Activated naive CD8-positive, alpha-beta T cell treated with anti-CD3 and anti-CD28 coated beads, Interleukin-2, amount 50 U/mL, for 24 hours (primary cell): ENCODE data around the gene PTPN6.

Source experiments
- ATAC-seq: fragments of 150-1000 bp; cut with Tn5 transposase; one replicate; pipeline ENCODE4 v1.10.0; 2021
- DNase-seq: peaks from one replicate; pipeline ENCODE4 v3.0.0; 2021
- H3K27ac Mint-ChIP-seq: one replicate; pipeline ENCODE4 v1.8.0; 2021; ENCODE audit warnings: mild to moderate bottlenecking, mixed read lengths
- H3K27me3 Mint-ChIP-seq: one replicate; pipeline ENCODE4 v1.8.0; 2021; ENCODE audit warnings: mixed read lengths
- H3K36me3 Mint-ChIP-seq: one replicate; pipeline ENCODE4 v1.8.0; 2021; ENCODE audit warnings: low read depth, mixed read lengths
- H3K4me1 Mint-ChIP-seq: one replicate; pipeline ENCODE4 v1.8.0; 2021; ENCODE audit warnings: mixed read lengths
- H3K4me3 Mint-ChIP-seq: one replicate; pipeline ENCODE4 v1.8.0; 2021; ENCODE audit warnings: mild to moderate bottlenecking, moderate library complexity, mixed read lengths
- H3K9me3 Mint-ChIP-seq: one replicate; pipeline ENCODE4 v1.8.0; 2021; ENCODE audit warnings: mixed read lengths

The PTPN6 gene

DNA sequence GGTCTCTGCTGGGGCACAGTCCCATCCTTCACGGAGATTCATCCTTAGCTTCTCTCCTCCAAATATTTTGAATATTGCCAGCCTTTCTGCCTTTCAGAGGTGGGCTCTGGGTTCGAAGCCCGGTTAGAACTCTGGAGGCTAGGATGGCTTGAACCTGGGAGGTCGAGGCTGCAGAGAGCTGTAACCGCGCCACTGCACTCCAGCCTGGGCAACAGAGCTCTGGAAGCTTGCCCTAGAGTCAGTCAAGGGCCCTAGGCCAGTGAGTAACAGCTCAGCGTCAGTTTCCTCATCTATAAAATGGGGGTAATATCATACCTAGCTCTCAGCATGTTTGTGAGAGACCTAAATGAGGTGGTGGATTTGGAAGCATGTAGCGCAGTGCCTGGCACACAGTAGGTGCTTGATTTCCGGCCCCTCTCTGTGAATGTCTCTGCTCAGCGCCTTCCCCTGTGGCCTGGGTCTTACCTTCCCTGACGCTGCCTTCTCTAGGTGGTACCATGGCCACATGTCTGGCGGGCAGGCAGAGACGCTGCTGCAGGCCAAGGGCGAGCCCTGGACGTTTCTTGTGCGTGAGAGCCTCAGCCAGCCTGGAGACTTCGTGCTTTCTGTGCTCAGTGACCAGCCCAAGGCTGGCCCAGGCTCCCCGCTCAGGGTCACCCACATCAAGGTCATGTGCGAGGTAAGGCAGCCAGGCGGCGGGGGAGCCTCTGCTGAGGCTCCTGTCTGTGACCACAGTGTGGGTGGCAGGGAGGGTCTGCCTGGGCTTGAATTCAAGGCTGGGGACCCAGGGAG is 3.4 kb downstream of the PTPN6 start:
- Mint-ChIP-seq H3K27me3 (peaks cover 5% of the 10 kb centered on the region), H3K27ac (peak overlapping the region; percentile 99), H3K36me3 (peaks cover 76% of the 10 kb centered on the region), H3K9me3 (no peaks in the 10 kb centered on the region), H3K4me3 (peak overlapping the region; percentile 93), H3K4me1 (peaks cover 79% of the 10 kb centered on the region)
- peak; percentile 40 for DNase-seq
- no peak for ATAC-seq

DNA sequence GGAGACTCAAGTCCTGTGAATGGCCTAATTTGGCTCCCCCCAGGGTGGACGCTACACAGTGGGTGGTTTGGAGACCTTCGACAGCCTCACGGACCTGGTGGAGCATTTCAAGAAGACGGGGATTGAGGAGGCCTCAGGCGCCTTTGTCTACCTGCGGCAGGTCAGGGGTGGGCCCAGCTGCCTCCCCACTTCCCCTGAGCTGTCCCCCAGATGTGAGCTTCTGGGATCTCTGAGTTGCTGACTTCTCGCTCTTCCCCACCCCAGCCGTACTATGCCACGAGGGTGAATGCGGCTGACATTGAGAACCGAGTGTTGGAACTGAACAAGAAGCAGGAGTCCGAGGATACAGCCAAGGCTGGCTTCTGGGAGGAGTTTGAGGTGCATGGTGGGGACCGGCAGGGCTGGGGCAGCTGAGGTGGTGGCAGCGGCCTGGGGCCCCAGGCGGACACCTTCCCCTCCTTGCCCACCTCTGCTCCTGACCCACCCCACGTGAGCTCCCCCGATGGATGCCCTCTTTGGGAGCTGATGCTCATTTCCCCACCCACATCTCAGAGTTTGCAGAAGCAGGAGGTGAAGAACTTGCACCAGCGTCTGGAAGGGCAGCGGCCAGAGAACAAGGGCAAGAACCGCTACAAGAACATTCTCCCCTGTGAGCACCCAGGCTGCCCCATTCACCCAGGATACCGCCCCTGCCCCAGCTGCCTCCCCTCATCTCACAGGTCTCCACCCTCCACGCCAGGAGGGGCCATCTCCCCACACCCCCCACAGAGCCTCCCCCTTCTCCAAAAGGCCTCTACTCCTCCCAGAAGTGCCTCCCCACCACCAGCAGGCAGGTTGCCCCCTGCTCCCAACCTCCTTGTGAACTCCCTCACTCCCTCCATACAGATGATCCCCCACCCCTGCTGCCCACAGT is 4.2 kb downstream of the PTPN6 start:
- ATAC-seq (no peak), DNase-seq (no peak)
- peaks cover 78% of the 10 kb centered on the region for H3K4me1 Mint-ChIP-seq
- H3K36me3 Mint-ChIP-seq = peaks cover 78% of the 10 kb centered on the region
- peak overlapping the region; percentile 93 for H3K4me3 Mint-ChIP-seq
- peak overlapping the region; percentile 99 for H3K27ac Mint-ChIP-seq
- peaks cover 5% of the 10 kb centered on the region for H3K27me3 Mint-ChIP-seq
- no peaks in the 10 kb centered on the region for H3K9me3 Mint-ChIP-seq

GRCh38 chr12:6956021-6956727 is 5.0 kb downstream of the PTPN6 start:
- Mint-ChIP-seq H3K36me3 (peaks cover 86% of the 10 kb centered on the region), H3K27ac (peak overlapping the region; percentile 99), H3K4me1 (peaks cover 79% of the 10 kb centered on the region), H3K9me3 (no peaks in the 10 kb centered on the region), H3K4me3 (peak overlapping the region; percentile 93), H3K27me3 (peaks cover 5% of the 10 kb centered on the region)
- no peak for ATAC-seq
- DNase-seq = peak; percentile 62

DNA sequence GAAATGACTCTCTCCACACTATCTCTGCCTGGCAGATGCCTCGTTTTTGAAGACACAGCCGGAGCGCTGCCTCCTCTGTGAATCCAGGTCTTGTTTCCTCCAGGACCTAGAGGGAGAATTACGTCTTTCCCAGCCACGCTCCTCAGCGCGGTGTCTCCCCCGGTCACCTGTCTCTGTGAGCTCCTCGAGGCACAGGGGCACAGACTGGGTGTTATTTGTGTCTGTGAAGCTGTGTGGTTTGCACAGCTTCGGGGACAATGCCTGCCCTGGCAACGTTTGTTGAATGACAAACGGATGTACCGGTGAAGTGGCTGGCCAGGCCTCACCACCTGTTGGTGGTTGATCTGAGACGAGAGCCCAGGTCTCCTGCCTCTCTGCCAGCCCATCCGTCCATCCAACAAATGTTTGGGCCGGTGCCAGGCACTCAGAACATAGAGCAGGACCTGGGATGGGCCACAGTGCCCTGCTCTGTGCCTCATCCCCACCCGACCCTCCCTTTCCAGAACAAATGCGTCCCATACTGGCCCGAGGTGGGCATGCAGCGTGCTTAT is 6.1 kb downstream of the PTPN6 start:
- no peaks in the 10 kb centered on the region for H3K9me3 Mint-ChIP-seq
- peaks cover 90% of the 10 kb centered on the region for H3K4me1 Mint-ChIP-seq
- peak overlapping the region; percentile 93 for H3K4me3 Mint-ChIP-seq
- ATAC-seq (no peak), DNase-seq (no peak)
- H3K27me3 Mint-ChIP-seq = peaks cover 5% of the 10 kb centered on the region
- peak overlapping the region; percentile 99 for H3K27ac Mint-ChIP-seq
- H3K36me3 Mint-ChIP-seq = peaks cover 84% of the 10 kb centered on the region

DNA sequence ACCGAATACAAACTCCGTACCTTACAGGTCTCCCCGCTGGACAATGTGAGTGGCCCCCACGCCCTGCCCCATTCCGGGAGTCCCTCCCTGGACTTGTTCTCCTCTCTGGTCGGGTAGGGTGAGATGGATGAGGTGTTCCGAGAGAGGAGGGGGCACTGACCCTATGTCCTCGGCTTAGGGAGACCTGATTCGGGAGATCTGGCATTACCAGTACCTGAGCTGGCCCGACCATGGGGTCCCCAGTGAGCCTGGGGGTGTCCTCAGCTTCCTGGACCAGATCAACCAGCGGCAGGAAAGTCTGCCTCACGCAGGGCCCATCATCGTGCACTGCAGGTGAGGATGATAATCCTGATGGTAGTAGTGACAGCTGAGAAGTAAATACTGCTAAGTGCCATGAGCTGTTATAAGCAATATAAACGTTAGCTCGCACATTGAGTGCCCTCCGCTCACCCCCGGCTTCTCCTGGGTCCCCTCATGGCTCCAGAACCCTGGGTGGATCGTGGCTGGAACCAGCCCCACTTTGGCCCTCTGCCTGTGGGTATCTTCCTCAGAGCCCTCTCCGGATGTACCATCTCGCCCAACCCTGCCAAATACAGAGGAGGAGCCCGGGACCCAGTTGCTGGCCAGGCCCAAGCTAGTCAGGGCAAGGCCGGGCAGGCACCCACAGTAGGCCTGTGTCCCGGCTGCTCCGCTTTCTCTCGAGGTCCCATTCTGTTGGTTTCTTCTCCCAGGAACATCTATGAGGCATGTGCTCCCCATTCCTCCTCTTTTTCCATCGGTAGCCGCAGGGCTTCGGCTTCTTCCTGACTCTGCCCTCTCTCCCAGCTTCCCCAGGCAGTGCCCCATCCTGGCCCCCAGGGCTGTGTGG is 6.8 kb downstream of the PTPN6 start:
- H3K36me3 Mint-ChIP-seq = peaks cover 77% of the 10 kb centered on the region
- H3K4me1 Mint-ChIP-seq = peaks cover 96% of the 10 kb centered on the region
- DNase-seq (no peak), ATAC-seq (no peak)
- H3K4me3 Mint-ChIP-seq = peak overlapping the region; percentile 93
- H3K27me3 Mint-ChIP-seq = peaks cover 5% of the 10 kb centered on the region
- H3K27ac Mint-ChIP-seq = peak overlapping the region; percentile 99
- no peaks in the 10 kb centered on the region for H3K9me3 Mint-ChIP-seq

GRCh38 chr12:6958609-6959057 is 7.5 kb downstream of the PTPN6 start:
- Mint-ChIP-seq H3K9me3 (no peaks in the 10 kb centered on the region), H3K27ac (peak overlapping the region; percentile 99), H3K27me3 (peaks cover 5% of the 10 kb centered on the region), H3K4me1 (peaks cover 90% of the 10 kb centered on the region), H3K36me3 (peaks cover 70% of the 10 kb centered on the region), H3K4me3 (peak overlapping the region; percentile 93)
- peak; percentile 19 for DNase-seq
- no peak for ATAC-seq

- Mint-ChIP-seq H3K4me3 (peak overlapping the region; percentile 93), H3K9me3 (no peaks in the 10 kb centered on the region), H3K27ac (peak overlapping the region; percentile 99), H3K4me1 (peaks cover 90% of the 10 kb centered on the region), H3K36me3 (peaks cover 67% of the 10 kb centered on the region), H3K27me3 (no peaks in the 10 kb centered on the region)
- ATAC-seq (peak; percentile 44), DNase-seq (peak; percentile 78)
Measured at GRCh38 chr12:6959058-6959804, 8.1 kb downstream of the PTPN6 start.

DNA sequence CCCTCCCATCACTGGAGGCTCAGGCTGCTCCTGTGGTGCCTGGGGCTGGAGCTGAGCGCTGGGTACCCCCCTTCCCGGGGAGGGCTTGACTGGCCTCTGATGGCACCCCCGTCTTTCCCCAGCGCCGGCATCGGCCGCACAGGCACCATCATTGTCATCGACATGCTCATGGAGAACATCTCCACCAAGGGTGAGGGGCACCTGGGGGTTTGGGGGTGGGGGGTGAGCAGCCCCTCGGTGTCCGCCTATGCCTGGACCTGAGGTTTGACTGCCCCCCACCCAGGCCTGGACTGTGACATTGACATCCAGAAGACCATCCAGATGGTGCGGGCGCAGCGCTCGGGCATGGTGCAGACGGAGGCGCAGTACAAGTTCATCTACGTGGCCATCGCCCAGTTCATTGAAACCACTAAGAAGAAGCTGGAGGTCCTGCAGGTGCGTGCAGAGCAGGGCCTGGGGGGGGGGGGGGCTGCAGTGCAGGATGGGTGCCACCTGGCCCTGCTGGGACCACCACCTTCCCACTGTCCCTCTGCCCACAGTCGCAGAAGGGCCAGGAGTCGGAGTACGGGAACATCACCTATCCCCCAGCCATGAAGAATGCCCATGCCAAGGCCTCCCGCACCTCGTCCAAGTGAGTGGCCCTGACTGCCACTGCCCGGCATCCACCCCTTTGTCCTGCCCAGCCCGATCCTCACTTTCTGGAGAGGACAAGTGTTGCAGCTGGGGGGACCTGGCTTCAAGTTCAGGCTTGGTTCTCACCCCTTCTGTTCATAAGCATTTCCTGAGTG is 8.8 kb downstream of the PTPN6 start:
- H3K9me3 Mint-ChIP-seq = no peaks in the 10 kb centered on the region
- ATAC-seq (no peak), DNase-seq (no peak)
- H3K36me3 Mint-ChIP-seq = peaks cover 64% of the 10 kb centered on the region
- H3K27ac Mint-ChIP-seq = peak overlapping the region; percentile 99
- peak overlapping the region; percentile 93 for H3K4me3 Mint-ChIP-seq
- peaks cover 90% of the 10 kb centered on the region for H3K4me1 Mint-ChIP-seq
- no peaks in the 10 kb centered on the region for H3K27me3 Mint-ChIP-seq

DNA sequence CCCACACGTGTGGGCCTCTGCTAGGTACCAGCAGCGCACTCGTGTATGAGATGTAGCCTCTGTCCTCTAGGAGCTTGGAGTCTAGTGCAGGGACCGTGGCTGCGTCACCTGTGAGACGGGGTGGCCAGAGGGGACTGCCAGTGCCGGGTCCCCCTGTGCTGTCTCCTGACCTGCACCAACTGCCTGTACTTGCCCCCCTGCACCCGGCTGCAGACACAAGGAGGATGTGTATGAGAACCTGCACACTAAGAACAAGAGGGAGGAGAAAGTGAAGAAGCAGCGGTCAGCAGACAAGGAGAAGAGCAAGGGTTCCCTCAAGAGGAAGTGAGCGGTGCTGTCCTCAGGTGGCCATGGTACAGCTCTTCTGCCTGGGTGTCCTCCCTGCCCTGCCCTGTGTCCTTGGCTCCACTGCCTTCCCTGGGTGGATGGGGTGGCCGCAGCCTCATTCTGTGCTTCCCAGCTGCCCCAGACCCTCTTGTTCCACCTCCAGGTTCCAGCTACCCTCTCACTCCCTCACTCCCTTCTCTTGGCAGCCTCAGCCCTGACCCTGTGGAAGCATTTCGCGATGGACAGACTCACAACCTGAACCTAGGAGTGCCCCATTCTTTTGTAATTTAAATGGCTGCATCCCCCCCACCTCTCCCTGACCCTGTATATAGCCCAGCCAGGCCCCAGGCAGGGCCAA is 9.6 kb downstream of the PTPN6 start:
- Mint-ChIP-seq H3K4me3 (peak overlapping the region; percentile 93), H3K36me3 (peaks cover 65% of the 10 kb centered on the region), H3K9me3 (no peaks in the 10 kb centered on the region), H3K27ac (peak overlapping the region; percentile 99), H3K27me3 (no peaks in the 10 kb centered on the region), H3K4me1 (peaks cover 91% of the 10 kb centered on the region)
- peak; percentile 35 for DNase-seq
- ATAC-seq = no peak

- Mint-ChIP-seq H3K27me3 (no peaks in the 10 kb centered on the region), H3K4me3 (peak overlapping the region; percentile 93), H3K4me1 (peaks cover 90% of the 10 kb centered on the region), H3K9me3 (no peaks in the 10 kb centered on the region), H3K36me3 (peaks cover 64% of the 10 kb centered on the region), H3K27ac (peak overlapping the region; percentile 99)
- peak; percentile 94 for DNase-seq
- peak; percentile 69 for ATAC-seq
Measured at GRCh38 chr12:6961278-6961694, 10.1 kb downstream of the PTPN6 start.

GRCh38 chr12:6961695-6962284 is 10.6 kb downstream of the PTPN6 start:
- Mint-ChIP-seq H3K27ac (peak overlapping the region; percentile 99), H3K36me3 (peaks cover 63% of the 10 kb centered on the region), H3K4me1 (peaks cover 89% of the 10 kb centered on the region), H3K9me3 (no peaks in the 10 kb centered on the region), H3K27me3 (no peaks in the 10 kb centered on the region), H3K4me3 (peak overlapping the region; percentile 93)
- DNase-seq = peak; percentile 65
- ATAC-seq = peak; percentile 37
